Epithelial cell of esophagus (primary cell): ENCODE data around the gene PPP6R3.

Experiments
- DNase-seq: peaks from one replicate; pipeline ENCODE4 v3.0.0; 2010; ENCODE audit warnings: low read depth
- H3K4me3 ChIP-seq: 2 replicates; pipeline ENCODE4 v1.5.1; 2011; ENCODE audit warnings: mild to moderate bottlenecking, low read length, control low read depth
- CTCF ChIP-seq: IDR thresholded peaks from 2 replicates; pipeline ENCODE4 v1.5.1; 2011; ENCODE audit warnings: low read depth, mild to moderate bottlenecking, low read length, control low read depth, inconsistent platforms; ENCODE audit not compliant: insufficient read depth; ENCODE audit errors: missing control alignments

Gene PPP6R3

DNA sequence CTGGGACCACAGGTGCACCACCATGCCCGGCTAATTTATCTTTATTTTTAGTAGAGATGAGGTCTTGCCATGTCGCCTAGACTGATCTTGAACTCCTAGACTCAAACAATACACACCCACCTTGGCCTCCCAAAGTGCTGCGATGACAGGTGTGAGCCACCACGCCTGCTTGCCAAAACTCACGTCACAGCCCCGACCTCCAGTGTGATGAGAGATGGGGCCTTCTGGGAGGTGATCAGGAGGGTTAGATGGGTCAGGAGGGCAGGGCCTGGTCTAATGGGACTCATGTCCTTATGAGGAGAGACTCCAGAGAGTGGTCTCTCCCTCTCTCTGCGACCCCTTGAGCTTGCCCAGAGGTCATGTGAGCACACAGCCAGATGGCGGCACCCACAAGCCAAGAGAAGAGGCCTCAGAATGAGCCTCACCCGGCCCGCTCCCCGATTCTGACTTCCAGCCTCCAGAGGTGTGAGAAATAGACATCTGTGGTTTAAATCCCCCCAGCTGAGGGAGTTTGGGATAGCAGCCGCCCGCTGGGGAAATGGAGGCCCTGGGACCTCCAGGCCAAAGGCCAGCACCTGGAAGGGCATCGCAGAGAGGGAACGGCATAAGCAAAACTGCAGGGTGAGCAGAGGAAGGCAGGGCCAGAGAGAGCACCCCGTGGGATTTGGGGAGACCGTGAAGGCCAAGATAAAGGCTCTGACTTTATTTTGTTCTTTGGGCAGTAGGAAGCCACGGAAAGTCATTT is 199.7 kb downstream of the PPP6R3 start:
- no peak for DNase-seq
- TF ChIP-seq CTCF: no peak
- no peak overlapping the region for H3K4me3 ChIP-seq

DNA sequence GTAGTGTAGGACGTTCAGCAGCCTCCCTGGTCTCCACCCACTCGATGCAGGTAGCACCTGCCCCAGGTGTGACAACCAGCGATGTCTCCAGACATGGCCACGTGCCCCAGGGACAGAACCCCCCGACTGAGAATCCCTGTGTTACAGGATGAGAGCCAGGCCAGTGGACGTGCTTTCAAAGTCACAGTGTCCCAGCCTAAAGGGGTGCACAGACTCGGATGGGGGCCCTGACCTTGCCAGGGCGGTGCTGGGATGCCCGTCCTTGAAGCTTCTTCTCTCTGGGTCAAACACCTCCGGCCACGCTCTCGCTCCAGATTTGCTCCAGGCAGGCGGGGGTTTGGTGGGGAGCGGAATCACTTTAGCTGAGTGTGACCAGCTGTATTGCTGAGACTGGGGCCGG is 200.5 kb downstream of the PPP6R3 start:
- DNase-seq: no peak
- TF ChIP-seq CTCF: no peak

GRCh38 chr11:68661697-68662603 is 201.4 kb downstream of the PPP6R3 start:
- no peak for DNase-seq
- H3K4me3 ChIP-seq: no peak overlapping the region
- no peak for TF ChIP-seq CTCF

More for the DNA sequence above, 200.5 kb downstream of the PPP6R3 start:
- no peak overlapping the region for H3K4me3 ChIP-seq

DNA sequence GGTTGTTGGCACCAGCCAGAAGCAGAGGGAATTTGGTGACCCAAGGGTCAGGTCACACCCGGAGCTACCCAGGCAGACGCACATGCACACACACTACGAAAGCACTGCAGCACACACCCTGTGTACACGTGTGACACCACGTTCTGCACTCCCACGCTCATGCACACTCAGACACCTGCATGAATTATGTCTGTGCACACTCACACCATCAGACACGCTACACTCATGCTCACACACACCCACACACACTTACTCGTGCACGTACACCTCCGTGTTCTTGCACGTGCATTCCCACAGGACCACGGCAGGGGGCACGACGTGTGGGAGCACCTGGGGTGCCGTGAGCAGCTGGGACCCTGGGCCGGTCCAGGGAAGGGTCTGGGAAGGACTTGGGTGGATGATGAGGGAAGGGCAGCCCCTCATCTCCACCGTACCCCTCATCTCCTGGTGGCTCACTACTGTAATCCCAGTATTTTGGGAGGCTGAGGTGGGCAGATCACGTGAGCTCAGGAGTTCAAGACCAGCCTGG is 203.0 kb downstream of the PPP6R3 start:
- DNase-seq: no peak
- no peak for TF ChIP-seq CTCF

GRCh38 chr11:68664141-68664540 is 203.6 kb downstream of the PPP6R3 start:
- no peak for TF ChIP-seq CTCF
- H3K4me3 ChIP-seq: no peak overlapping the region
- DNase-seq: no peak

More for the DNA sequence above, 203.0 kb downstream of the PPP6R3 start:
- no peak overlapping the region for H3K4me3 ChIP-seq

- H3K4me3 ChIP-seq: no peak overlapping the region
- no peak for DNase-seq
- no peak for TF ChIP-seq CTCF
These were observed 204.4 kb downstream of the PPP6R3 start for GRCh38 chr11:68664906-68665305.
